ENCODE measurements around the gene C9orf152. TPM values are rescaled to one million over a fixed set of nuclear protein-coding genes. Genes with fewer than 3 reads are reported as not detected.

C9orf152 gene
- total and polyA plus RNA-seq, 2 of the 13 experiments (the other 11 are each of a cell fraction or from before 2014, with no cell fraction given): 0.24 to 0.48 TPM

DNA sequence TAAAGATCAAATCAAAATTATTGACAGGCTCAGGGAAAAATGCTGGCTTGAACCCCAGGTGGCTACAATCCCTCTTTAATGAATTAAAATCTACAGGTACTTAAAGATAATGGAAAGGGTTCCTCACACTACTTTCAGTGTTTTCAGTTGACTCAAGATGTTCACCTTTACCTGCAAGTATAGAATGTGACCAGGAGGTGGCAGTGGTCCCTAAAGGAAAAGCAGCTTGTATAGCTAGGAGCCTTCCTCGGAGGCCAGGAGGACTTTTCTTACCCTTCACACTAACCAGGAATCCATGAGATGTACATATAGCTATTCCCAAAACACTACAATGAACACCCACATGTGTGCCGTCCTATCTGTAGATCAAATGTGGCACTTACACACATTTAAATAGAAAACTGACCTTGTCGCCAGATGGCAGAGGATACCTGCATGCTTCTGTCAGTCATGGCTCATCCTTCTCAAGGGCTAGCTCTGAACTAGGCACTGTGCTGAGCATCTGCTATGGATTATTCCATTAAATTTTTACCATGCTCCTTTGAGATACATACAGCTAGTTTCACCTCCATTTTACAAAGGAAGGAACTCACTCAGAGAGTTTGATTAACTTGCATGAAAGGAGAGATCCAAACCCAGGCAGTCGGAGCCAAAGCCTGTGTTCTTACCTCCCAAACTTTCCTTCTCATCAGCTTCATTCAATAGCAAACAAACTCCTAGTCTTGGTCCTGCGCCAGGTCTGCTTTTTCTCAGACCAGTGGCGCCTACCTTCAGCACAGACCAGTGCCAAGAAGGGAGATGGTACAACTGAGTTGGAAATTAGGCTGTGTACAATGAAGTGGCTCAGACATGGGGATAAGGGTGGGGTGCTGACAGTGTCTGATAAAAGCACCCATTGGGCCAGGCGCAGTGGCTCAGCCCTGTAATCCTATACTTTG is 24.5 kb downstream of the C9orf152 start (continued):
- TF ChIP-seq, protein P1, sequence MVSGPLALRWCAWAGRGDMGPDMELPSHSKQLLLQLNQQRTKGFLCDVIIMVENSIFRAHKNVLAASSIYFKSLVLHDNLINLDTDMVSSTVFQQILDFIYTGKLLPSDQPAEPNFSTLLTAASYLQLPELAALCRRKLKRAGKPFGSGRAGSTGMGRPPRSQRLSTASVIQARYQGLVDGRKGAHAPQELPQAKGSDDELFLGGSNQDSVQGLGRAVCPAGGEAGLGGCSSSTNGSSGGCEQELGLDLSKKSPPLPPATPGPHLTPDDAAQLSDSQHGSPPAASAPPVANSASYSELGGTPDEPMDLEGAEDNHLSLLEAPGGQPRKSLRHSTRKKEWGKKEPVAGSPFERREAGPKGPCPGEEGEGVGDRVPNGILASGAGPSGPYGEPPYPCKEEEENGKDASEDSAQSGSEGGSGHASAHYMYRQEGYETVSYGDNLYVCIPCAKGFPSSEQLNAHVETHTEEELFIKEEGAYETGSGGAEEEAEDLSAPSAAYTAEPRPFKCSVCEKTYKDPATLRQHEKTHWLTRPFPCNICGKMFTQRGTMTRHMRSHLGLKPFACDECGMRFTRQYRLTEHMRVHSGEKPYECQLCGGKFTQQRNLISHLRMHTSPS (CRISPR knock-in tag; IDR thresholded peaks at IDR 0.05; ENCODE audit: low read depth): no peak
- TF ChIP-seq, protein P2, sequence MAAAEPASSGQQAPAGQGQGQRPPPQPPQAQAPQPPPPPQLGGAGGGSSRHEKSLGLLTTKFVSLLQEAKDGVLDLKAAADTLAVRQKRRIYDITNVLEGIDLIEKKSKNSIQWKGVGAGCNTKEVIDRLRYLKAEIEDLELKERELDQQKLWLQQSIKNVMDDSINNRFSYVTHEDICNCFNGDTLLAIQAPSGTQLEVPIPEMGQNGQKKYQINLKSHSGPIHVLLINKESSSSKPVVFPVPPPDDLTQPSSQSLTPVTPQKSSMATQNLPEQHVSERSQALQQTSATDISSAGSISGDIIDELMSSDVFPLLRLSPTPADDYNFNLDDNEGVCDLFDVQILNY (CRISPR knock-in tag; conservative IDR thresholded peaks at IDR 0.05): no peak
- TF ChIP-seq, protein P3, sequence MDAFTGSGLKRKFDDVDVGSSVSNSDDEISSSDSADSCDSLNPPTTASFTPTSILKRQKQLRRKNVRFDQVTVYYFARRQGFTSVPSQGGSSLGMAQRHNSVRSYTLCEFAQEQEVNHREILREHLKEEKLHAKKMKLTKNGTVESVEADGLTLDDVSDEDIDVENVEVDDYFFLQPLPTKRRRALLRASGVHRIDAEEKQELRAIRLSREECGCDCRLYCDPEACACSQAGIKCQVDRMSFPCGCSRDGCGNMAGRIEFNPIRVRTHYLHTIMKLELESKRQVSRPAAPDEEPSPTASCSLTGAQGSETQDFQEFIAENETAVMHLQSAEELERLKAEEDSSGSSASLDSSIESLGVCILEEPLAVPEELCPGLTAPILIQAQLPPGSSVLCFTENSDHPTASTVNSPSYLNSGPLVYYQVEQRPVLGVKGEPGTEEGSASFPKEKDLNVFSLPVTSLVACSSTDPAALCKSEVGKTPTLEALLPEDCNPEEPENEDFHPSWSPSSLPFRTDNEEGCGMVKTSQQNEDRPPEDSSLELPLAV (CRISPR knock-in tag; conservative IDR thresholded peaks at IDR 0.05; ENCODE audit: low read depth): no peak
- TF ChIP-seq PHF20 (CRISPR knock-in tag; IDR thresholded peaks at IDR 0.05) (no peak), ZNF660 (CRISPR knock-in tag; IDR thresholded peaks at IDR 0.05; ENCODE audit: borderline replicate concordance, low read depth) (no peak), ZNF138 (CRISPR knock-in tag; IDR thresholded peaks at IDR 0.05; ENCODE audit: low read depth) (no peak), ZNF253 (CRISPR knock-in tag; IDR thresholded peaks at IDR 0.05; ENCODE audit: borderline replicate concordance) (no peak), TOE1 (CRISPR knock-in tag; IDR thresholded peaks at IDR 0.05) (no peak), NONO (IDR thresholded peaks at IDR 0.05) (no peak), NONO (CRISPR knock-in tag; conservative IDR thresholded peaks at IDR 0.05) (no peak), SOX5 (CRISPR knock-in tag; IDR thresholded peaks at IDR 0.05; ENCODE audit: borderline replicate concordance) (peak; percentile 22; the same call in 1 of the 2 replicates), ELF1 (CRISPR knock-in tag; IDR thresholded peaks at IDR 0.05) (no peak), SRSF9 (IDR thresholded peaks at IDR 0.05; ENCODE audit: borderline replicate concordance, insufficient read depth, low read depth, low read length, poor library complexity, severe bottlenecking) (no peak), ZFP41 (CRISPR knock-in tag; IDR thresholded peaks at IDR 0.05; ENCODE audit: borderline replicate concordance) (no peak)
- TF ChIP-seq, protein P4, sequence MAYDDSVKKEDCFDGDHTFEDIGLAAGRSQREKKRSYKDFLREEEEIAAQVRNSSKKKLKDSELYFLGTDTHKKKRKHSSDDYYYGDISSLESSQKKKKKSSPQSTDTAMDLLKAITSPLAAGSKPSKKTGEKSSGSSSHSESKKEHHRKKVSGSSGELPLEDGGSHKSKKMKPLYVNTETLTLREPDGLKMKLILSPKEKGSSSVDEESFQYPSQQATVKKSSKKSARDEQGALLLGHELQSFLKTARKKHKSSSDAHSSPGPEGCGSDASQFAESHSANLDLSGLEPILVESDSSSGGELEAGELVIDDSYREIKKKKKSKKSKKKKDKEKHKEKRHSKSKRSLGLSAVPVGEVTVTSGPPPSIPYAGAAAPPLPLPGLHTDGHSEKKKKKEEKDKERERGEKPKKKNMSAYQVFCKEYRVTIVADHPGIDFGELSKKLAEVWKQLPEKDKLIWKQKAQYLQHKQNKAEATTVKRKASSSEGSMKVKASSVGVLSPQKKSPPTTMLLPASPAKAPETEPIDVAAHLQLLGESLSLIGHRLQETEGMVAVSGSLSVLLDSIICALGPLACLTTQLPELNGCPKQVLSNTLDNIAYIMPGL (CRISPR knock-in tag; IDR thresholded peaks at IDR 0.05; ENCODE audit: borderline replicate concordance in 1 of 2, low read depth in 1 of 2): peak; percentile 25 to 56; a peak in 1 of 4 replicates
- TF ChIP-seq, protein P5, sequence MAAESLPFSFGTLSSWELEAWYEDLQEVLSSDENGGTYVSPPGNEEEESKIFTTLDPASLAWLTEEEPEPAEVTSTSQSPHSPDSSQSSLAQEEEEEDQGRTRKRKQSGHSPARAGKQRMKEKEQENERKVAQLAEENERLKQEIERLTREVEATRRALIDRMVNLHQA (CRISPR knock-in tag; IDR thresholded peaks at IDR 0.05): no peak
- TF ChIP-seq, protein P6, sequence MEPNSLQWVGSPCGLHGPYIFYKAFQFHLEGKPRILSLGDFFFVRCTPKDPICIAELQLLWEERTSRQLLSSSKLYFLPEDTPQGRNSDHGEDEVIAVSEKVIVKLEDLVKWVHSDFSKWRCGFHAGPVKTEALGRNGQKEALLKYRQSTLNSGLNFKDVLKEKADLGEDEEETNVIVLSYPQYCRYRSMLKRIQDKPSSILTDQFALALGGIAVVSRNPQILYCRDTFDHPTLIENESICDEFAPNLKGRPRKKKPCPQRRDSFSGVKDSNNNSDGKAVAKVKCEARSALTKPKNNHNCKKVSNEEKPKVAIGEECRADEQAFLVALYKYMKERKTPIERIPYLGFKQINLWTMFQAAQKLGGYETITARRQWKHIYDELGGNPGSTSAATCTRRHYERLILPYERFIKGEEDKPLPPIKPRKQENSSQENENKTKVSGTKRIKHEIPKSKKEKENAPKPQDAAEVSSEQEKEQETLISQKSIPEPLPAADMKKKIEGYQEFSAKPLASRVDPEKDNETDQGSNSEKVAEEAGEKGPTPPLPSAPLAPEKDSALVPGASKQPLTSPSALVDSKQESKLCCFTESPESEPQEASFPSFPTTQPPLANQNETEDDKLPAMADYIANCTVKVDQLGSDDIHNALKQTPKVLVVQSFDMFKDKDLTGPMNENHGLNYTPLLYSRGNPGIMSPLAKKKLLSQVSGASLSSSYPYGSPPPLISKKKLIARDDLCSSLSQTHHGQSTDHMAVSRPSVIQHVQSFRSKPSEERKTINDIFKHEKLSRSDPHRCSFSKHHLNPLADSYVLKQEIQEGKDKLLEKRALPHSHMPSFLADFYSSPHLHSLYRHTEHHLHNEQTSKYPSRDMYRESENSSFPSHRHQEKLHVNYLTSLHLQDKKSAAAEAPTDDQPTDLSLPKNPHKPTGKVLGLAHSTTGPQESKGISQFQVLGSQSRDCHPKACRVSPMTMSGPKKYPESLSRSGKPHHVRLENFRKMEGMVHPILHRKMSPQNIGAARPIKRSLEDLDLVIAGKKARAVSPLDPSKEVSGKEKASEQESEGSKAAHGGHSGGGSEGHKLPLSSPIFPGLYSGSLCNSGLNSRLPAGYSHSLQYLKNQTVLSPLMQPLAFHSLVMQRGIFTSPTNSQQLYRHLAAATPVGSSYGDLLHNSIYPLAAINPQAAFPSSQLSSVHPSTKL (CRISPR knock-in tag; IDR thresholded peaks at IDR 0.05): peak; percentile 14; the same call in 1 of the 2 replicates

All from HepG2 (cell line).